Measurements from ENCODE around the gene IFT122. TPM values are rescaled to one million over a fixed set of nuclear protein-coding genes. Genes with fewer than 3 reads are reported as not detected.

The IFT122 gene
- total RNA-seq, 1 donor: 21.4 TPM

DNA sequence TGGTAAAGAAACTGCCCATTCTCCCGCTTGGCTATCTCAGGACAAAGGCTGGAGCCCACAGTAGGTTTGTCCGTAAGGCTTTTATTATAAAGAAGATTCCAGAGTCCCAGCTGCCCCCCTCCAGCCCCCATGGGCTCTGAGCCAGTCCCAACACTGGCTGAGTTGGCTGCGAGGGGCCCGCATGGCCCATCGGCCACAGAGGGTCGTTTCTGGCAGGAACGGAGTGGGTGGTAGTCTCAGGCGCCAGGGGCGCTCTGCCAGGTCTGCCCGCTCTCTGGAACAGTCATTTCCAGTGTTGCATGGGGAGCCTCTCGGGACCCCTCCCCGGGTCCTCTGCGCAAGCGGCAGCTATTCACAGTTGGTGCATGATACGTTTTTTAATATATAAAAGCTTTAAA lies 115.1 kb downstream of the IFT122 start:
- TF ChIP-seq, protein P1, sequence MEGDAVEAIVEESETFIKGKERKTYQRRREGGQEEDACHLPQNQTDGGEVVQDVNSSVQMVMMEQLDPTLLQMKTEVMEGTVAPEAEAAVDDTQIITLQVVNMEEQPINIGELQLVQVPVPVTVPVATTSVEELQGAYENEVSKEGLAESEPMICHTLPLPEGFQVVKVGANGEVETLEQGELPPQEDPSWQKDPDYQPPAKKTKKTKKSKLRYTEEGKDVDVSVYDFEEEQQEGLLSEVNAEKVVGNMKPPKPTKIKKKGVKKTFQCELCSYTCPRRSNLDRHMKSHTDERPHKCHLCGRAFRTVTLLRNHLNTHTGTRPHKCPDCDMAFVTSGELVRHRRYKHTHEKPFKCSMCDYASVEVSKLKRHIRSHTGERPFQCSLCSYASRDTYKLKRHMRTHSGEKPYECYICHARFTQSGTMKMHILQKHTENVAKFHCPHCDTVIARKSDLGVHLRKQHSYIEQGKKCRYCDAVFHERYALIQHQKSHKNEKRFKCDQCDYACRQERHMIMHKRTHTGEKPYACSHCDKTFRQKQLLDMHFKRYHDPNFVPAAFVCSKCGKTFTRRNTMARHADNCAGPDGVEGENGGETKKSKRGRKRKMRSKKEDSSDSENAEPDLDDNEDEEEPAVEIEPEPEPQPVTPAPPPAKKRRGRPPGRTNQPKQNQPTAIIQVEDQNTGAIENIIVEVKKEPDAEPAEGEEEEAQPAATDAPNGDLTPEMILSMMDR (IDR thresholded peaks at IDR 0.05; ENCODE audit: insufficient read depth, low read length): no peak

DNA sequence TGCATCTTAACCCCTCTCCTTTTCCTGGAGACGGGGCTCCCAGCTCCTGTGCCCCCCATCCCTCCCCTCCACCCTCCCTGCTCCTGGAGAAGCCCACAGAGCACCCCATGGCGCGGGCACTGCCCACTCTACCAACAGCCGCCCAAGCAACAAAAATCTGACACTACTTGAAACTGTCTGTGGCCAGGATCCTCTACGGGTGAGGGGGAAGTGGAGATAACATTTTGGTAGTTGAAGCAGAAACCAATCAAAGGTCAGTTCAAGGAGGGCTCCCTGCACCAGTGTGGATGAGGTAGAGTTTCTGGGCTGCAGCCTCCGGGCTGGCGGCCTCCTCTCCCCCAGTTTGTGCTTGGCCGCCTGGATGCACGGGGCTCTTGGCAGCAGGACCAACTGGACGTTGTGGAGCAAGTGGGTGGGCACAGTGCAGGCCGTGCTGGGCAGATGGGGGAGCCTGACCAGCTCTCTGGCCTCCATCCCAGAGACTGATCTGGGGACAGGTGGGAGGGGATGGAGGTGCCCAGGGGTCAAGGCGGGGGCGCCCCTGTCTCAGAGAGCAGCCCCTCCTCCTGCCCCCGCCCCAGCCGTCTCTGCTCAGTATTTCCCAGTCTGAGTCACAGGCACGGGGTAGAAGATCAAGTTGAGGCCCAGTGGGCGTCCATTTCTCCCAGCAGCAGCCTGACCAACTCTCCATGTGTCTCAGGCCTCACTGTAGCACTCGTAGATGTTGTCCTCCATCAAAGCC lies 115.8 kb downstream of the IFT122 start:
- TF ChIP-seq, protein P1 (IDR thresholded peaks at IDR 0.05; ENCODE audit: insufficient read depth, low read length): no peak
- no peak overlapping the region for H3K4me3 ChIP-seq (ENCODE audit: low read depth, low read length)
- no peak for DNase-seq (ENCODE audit: low read depth)

More for the DNA sequence above, 115.1 kb downstream of the IFT122 start:
- H3K4me3 ChIP-seq (ENCODE audit: low read depth, low read length): no peak overlapping the region
- no peak for DNase-seq (ENCODE audit: low read depth)

DNA sequence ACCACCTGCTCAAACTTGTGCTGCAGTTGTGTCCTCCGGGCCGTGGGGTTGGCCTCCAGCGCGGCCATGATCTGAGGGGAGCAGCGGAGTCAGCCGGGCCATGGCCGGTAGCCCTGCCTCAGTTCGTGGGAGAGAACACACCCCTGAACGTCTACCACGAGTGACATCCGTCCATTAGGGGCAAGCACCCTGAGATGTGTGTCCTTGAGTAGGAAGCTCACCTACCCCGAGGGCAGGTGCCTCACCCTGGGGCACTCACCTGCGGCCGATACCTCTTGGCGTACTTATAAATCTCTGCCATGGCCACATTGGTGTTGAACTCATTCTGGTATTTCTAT lies 116.3 kb downstream of the IFT122 start:
- no peak overlapping the region for H3K4me3 ChIP-seq (ENCODE audit: low read depth, low read length)
- TF ChIP-seq, protein P1 (IDR thresholded peaks at IDR 0.05; ENCODE audit: insufficient read depth, low read length): no peak
- DNase-seq (ENCODE audit: low read depth): no peak

DNA sequence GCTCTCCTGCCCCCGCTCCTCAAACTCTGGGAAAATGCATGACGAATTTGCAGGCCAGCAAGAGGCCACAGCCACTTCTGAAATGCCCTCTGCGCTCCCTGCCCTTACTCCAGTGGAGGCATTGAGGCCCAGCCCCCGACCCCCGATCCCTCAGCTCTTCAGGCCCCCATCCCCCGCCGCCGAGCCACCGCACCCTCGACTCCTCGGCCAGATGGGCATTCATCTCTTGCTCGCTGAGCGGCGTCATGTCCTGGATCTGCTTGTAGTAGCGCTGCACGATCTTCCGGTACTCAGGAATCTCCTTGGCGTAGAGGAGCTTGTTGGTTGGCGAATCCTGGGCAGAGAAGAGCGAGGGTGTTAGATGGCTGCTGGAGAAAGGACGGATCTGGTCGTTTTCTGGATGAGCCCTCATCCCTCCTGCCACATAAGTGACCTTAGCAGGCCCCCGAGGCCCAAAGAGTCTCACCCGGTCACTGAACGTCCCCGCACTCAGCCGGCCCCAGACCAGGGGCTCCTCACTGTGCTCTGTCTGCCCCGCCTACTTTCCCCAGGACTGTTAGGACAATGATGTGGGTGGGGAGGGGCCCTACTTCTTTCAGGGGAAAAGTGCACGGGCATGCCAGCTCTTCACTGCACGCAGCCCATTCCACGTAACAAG lies 117.0 kb downstream of the IFT122 start:
- no peak overlapping the region for H3K4me3 ChIP-seq (ENCODE audit: low read depth, low read length)
- TF ChIP-seq, protein P1 (IDR thresholded peaks at IDR 0.05; ENCODE audit: insufficient read depth, low read length): no peak
- no peak for DNase-seq (ENCODE audit: low read depth)

DNA sequence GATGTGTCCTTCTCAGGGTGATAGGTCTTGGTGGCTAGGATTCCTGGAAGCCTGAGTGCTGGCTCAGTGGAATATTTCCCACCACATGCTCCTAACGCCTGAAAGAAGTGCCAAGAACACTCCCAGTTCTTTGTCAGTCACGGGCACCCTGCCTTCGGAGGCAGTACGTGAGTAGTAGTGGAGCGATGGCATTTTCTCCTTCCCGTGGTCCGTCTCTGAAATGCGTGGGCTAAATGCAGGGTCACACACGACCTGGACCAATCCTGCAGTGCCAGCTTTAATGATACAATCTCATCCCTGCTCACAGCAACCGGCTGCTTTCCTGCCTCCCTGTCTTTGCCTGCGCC lies 117.5 kb downstream of the IFT122 start:
- peak; percentile 44 for DNase-seq (ENCODE audit: low read depth)
- no peak overlapping the region for H3K4me3 ChIP-seq (ENCODE audit: low read depth, low read length)
- TF ChIP-seq, protein P1 (IDR thresholded peaks at IDR 0.05; ENCODE audit: insufficient read depth, low read length): no peak

DNA sequence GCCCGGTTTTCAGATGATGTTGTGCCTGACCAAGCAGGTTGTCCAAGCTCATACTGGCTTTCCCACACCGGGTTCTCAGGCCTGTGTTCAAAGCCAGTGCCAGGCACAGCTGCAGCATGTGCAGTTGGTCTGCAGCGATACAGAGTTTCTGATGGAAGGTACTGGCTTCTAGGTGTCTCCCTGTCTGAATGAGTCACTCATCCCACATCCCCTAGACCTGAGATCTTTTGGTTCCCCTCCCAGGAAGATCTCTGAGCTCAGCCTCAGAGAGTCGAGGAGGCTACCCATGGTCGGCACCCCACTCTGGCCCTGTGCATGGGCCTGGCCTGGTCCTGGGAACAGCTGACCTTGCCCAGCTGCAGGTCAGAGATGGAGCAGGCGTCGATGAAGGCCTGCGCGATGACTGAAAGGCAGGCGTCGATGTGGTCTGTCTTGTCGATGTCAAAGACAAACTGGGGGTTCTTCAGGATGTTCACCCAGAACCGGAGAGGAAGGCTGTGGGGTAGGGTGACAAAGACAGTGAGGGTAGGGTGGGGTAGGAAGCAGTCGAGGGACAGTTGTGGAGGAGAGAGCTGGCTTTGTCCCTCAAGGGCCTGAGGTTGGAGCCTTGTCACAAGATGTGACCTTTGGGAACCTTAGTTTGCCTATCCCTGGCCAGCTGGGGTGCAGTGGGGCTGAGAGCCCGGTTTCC lies 118.2 kb downstream of the IFT122 start:
- TF ChIP-seq, protein P1 (IDR thresholded peaks at IDR 0.05; ENCODE audit: insufficient read depth, low read length): no peak
- no peak overlapping the region for H3K4me3 ChIP-seq (ENCODE audit: low read depth, low read length)
- DNase-seq (ENCODE audit: low read depth): no peak

All from fibroblast of the aortic adventitia (primary cell).